Sigmoid colon (tissue), 4 donors: Measurements from ENCODE around the gene TBCA.

ENCODE experiments used
- EP300 ChIP-seq, 4 donors: sonication (generic); formaldehyde crosslinking; IDR thresholded peaks; one replicate each; pipeline ENCODE4 v1.6.1; 2017; ENCODE audit warnings: antibody characterized with exemption in 4 of 4
- POLR2A ChIP-seq, 2 donors: fragments of 450-650 bp; IDR thresholded peaks; one replicate each; pipeline ENCODE4 v1.6.1; 2016; ENCODE audit warnings: antibody characterized with exemption in 2 of 2, mild to moderate bottlenecking in 2 of 2, moderate library complexity in 2 of 2
- POLR2AphosphoS5 ChIP-seq, 4 donors: sonication (generic); formaldehyde crosslinking; IDR thresholded peaks; one replicate each; pipeline ENCODE4 v1.6.1; 2017; ENCODE audit warnings: antibody characterized with exemption in 4 of 4
- TF ChIP-seq, protein P1 (sequence below), 4 experiments: fragments of 450-650 bp in 3 of 4; fragments of 200-600 bp in 1 of 4; IDR thresholded peaks; one replicate each; pipeline ENCODE4 v1.5.1; 2016 to 2019; ENCODE audit warnings: antibody characterized with exemption in 4 of 4, mild to moderate bottlenecking in 3 of 4, moderate library complexity in 2 of 4

DNA sequence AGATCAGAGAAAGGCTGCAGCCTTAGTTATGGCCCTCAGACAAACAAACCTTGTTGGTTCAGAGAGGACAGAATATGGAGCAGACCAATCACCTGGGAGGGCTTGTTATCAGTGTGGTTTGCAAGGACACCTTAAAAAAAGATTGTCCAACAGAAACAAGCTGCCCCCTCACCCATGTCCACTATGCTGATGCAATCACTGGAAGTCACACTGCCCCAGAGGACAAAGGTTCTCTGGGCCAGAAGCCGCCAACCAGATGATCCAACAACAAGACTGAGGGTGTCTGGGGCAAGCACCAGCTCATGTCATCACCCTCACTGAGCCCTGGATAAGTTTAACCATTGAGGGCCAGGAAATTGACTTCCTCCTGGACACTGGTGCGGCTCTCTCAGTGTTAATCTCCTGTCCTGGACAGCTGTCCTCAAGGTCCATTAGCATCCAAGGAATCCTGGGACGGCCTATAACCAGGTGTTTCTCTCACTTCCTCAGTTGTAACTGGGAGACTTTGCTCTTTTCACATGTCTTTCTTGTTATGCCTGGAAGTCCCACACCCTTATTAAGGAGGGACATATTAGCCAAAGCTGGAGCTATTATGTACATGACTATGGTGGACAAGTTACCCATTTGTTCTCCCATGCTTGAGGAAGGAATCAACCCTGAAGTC, 36.9 kb upstream of the TBCA start:
- TF ChIP-seq POLR2AphosphoS5 (IDR thresholded peaks at IDR 0.05) (no peak), POLR2A (IDR thresholded peaks at IDR 0.05) (no peak), EP300 (IDR thresholded peaks at IDR 0.05) (no peak)
- TF ChIP-seq, protein P1, sequence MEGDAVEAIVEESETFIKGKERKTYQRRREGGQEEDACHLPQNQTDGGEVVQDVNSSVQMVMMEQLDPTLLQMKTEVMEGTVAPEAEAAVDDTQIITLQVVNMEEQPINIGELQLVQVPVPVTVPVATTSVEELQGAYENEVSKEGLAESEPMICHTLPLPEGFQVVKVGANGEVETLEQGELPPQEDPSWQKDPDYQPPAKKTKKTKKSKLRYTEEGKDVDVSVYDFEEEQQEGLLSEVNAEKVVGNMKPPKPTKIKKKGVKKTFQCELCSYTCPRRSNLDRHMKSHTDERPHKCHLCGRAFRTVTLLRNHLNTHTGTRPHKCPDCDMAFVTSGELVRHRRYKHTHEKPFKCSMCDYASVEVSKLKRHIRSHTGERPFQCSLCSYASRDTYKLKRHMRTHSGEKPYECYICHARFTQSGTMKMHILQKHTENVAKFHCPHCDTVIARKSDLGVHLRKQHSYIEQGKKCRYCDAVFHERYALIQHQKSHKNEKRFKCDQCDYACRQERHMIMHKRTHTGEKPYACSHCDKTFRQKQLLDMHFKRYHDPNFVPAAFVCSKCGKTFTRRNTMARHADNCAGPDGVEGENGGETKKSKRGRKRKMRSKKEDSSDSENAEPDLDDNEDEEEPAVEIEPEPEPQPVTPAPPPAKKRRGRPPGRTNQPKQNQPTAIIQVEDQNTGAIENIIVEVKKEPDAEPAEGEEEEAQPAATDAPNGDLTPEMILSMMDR (IDR thresholded peaks at IDR 0.05), result no peak
